Muscle of back (tissue), 13 donors: ENCODE measurements around the gene STIM1. TPM values are rescaled to one million over a fixed set of nuclear protein-coding genes. Genes with fewer than 3 reads are reported as not detected.
"Not testable (repeated sequence)": the region's sequence is repeated elsewhere in the genome, so short reads cannot be mapped to it uniquely, and the experiment has no call there.

Experiments used
- DNase-seq, 3 donors: peaks; one replicate each; pipeline versions ENCODE4 v3.0.0 to v3.0.0-alpha.2; 2013
- long read RNA-seq, 9 donors: transcript quantifications; one replicate each; lab custom pipeline, GENCODE V29; 2026
- polyA plus RNA-seq, 10 donors: library from polyadenylated mRNA; unstranded; fragments of 120-200 nt; gene quantifications; one replicate each; pipeline ENCODE4 v1.2.1, GENCODE V29; 2013; ENCODE audit not compliant: insufficient read length in 10 of 10

Gene STIM1
- polyA plus RNA-seq: 100 to 1,000 TPM in 1 of 10 donors, 10 to 100 TPM in 9; 49.3 to 111 (median 84.4) TPM
- long read RNA-seq, donor 1, full-length matches to known transcripts: 5 of 12 reads
- long read RNA-seq, donor 1, partial matches to known transcripts: 7 of 12 reads
- long read RNA-seq, donor 1, other reads (novel, unspliced or antisense): 0 of 12 reads
- long read RNA-seq, donor 2, full-length matches to known transcripts: 3 of 9 reads
- long read RNA-seq, donor 2, partial matches to known transcripts: 6 of 9 reads
- long read RNA-seq, donor 2, other reads (novel, unspliced or antisense): 0 of 9 reads
- long read RNA-seq, donor 3: 0 reads
- long read RNA-seq, donor 4, full-length matches to known transcripts: 7 of 12 reads
- long read RNA-seq, donor 4, partial matches to known transcripts: 5 of 12 reads
- long read RNA-seq, donor 4, other reads (novel, unspliced or antisense): 0 of 12 reads
- long read RNA-seq, donor 5, full-length matches to known transcripts: 9 of 9 reads
- long read RNA-seq, donor 5, partial matches to known transcripts: 0 of 9 reads
- long read RNA-seq, donor 5, other reads (novel, unspliced or antisense): 0 of 9 reads
- long read RNA-seq, donor 6, full-length matches to known transcripts: 9 of 14 reads
- long read RNA-seq, donor 6, partial matches to known transcripts: 5 of 14 reads
- long read RNA-seq, donor 6, other reads (novel, unspliced or antisense): 0 of 14 reads
- long read RNA-seq, donor 7, full-length matches to known transcripts: 8 of 22 reads
- long read RNA-seq, donor 7, partial matches to known transcripts: 14 of 22 reads
- long read RNA-seq, donor 7, other reads (novel, unspliced or antisense): 0 of 22 reads
- long read RNA-seq, donor 8, full-length matches to known transcripts: 4 of 4 reads
- long read RNA-seq, donor 8, partial matches to known transcripts: 0 of 4 reads
- long read RNA-seq, donor 8, other reads (novel, unspliced or antisense): 0 of 4 reads
- long read RNA-seq, donor 9, partial matches to known transcripts: 0 of 1 reads
- long read RNA-seq, donor 9, other reads (novel, unspliced or antisense): 0 of 1 reads

GRCh38 chr11:3854977-3855807, at the start of gene STIM1:
Gene STIM1, plus strand, starts transcription at chr11:3855664. Its CDS starts 607 bp downstream, at chr11:3856271.
- DNase-seq: peak; percentile 94 to 98 (median 96)

GRCh38 chr11:3807909-3808860, 47.3 kb upstream of the STIM1 start, which contains the start of gene PGAP2:
Gene PGAP2, plus strand, starts transcription at chr11:3808560. Its CDS starts 2,700 bp downstream, at chr11:3811260.
- peak; percentile 33 to 85 (median 61) for DNase-seq

- peak in 1 of 3 donors; percentile 42 for DNase-seq
These were observed 46.4 kb upstream of the STIM1 start for GRCh38 chr11:3808861-3809623.

- no peak for DNase-seq
These were observed 45.9 kb upstream of the STIM1 start for GRCh38 chr11:3809624-3809928.

GRCh38 chr11:3810446-3810845, 45.0 kb upstream of the STIM1 start:
- DNase-seq: no peak

GRCh38 chr11:3810951-3811350, 44.5 kb upstream of the STIM1 start:
- no peak for DNase-seq

GRCh38 chr11:3814832-3815231, 40.6 kb upstream of the STIM1 start:
- not testable (repeated sequence) for DNase-seq

- DNase-seq: no peak
These were observed 39.6 kb upstream of the STIM1 start for GRCh38 chr11:3815845-3816244.

- DNase-seq: no peak
These were observed 38.8 kb upstream of the STIM1 start for GRCh38 chr11:3816673-3817072.

GRCh38 chr11:3817181-3817800, 38.2 kb upstream of the STIM1 start:
- DNase-seq: no peak

- DNase-seq: no peak
These were observed 34.5 kb upstream of the STIM1 start for GRCh38 chr11:3820971-3821370.

- no peak for DNase-seq
These were observed 33.2 kb upstream of the STIM1 start for GRCh38 chr11:3822312-3822711.

- no peak for DNase-seq
These were observed 32.2 kb upstream of the STIM1 start for GRCh38 chr11:3823303-3823702.

GRCh38 chr11:3823762-3824506, 31.5 kb upstream of the STIM1 start:
- no peak for DNase-seq

GRCh38 chr11:3824714-3825472, 30.6 kb upstream of the STIM1 start:
- DNase-seq: peak in 1 of 3 donors; percentile 48

- no peak for DNase-seq
These were observed 29.9 kb upstream of the STIM1 start for GRCh38 chr11:3825473-3826154.

- DNase-seq: no peak
These were observed 28.7 kb upstream of the STIM1 start for GRCh38 chr11:3826721-3827120.
